Kidney epithelial cell (primary cell): ENCODE data around the gene SFXN3. TPM values are rescaled to one million over a fixed set of nuclear protein-coding genes. Genes with fewer than 3 reads are reported as not detected.
A peak's percentile ranks its signal among the peaks of the same experiment; 100 is the strongest.

ENCODE experiments used
- DNase-seq: peaks from one replicate; pipeline ENCODE4 v3.0.0-alpha.2; 2010; ENCODE audit warnings: low read depth
- H3K27me3 ChIP-seq: 2 replicates; pipeline ENCODE4 v1.6.0; 2011; ENCODE audit warnings: low read length; ENCODE audit not compliant: control insufficient read depth, insufficient read depth
- H3K36me3 ChIP-seq: 2 replicates; pipeline ENCODE4 v1.5.1; 2011; ENCODE audit warnings: low read length; ENCODE audit not compliant: control insufficient read depth, insufficient read depth
- H3K4me3 ChIP-seq: 2 replicates; pipeline ENCODE4 v1.5.1; 2011; ENCODE audit warnings: low read depth, mild to moderate bottlenecking, control low read depth, low read length
- CTCF ChIP-seq: IDR thresholded peaks from 2 replicates; pipeline ENCODE4 v1.5.1; 2011; ENCODE audit warnings: mild to moderate bottlenecking, moderate library complexity, low read length, control low read depth, inconsistent platforms; ENCODE audit not compliant: insufficient read depth, poor library complexity, severe bottlenecking
- total RNA-seq: library from RNA; depleted of rRNA; stranded (reverse); fragments of >200 nt; gene quantifications from 2 replicates; pipeline ENCODE4 v1.2.3, GENCODE V29; 2015

The SFXN3 gene
- total RNA-seq, 1 donor from 2014 or later, result 59.4 TPM

- TF ChIP-seq CTCF, result no peak
- Histone ChIP-seq H3K27me3 (no peaks in the 10 kb centered on the region), H3K36me3 (peaks cover 2% of the 10 kb centered on the region), H3K4me3 (peak overlapping the region; percentile 96)
- DNase-seq, result no peak
Observed at GRCh38 chr10:100986623-100986951, 44.4 kb upstream of the SFXN3 start.

GRCh38 chr10:100986952-100987684 is 43.9 kb upstream of the SFXN3 start, which contains the start of the genes MRPL43 and TWNK:
Gene MRPL43 (minus strand): TSS chr10:100987497. CDS start chr10:100987443, 54 bp downstream.
Gene TWNK (plus strand): TSS chr10:100987543. CDS start chr10:100988211, 668 bp downstream.
- Histone ChIP-seq H3K27me3 (no peaks in the 10 kb centered on the region), H3K4me3 (peak within 1 kb of the TSS; percentile 96), H3K36me3 (peaks cover 2% of the 10 kb centered on the region)
- TF ChIP-seq CTCF, result no peak
- no peak for DNase-seq

GRCh38 chr10:100987685-100988049 is 43.4 kb upstream of the SFXN3 start:
- Histone ChIP-seq H3K36me3 (peaks cover 2% of the 10 kb centered on the region), H3K27me3 (no peaks in the 10 kb centered on the region), H3K4me3 (peak overlapping the region; percentile 96)
- no peak for DNase-seq
- no peak for TF ChIP-seq CTCF

GRCh38 chr10:100988166-100988565 is 42.9 kb upstream of the SFXN3 start:
- Histone ChIP-seq H3K36me3 (peaks cover 2% of the 10 kb centered on the region), H3K4me3 (peak overlapping the region; percentile 96), H3K27me3 (no peaks in the 10 kb centered on the region)
- no peak for TF ChIP-seq CTCF
- no peak for DNase-seq

- TF ChIP-seq CTCF, result no peak
- DNase-seq, result no peak
- H3K27me3 ChIP-seq, result no peaks in the 10 kb centered on the region
- peaks cover 2% of the 10 kb centered on the region for H3K36me3 ChIP-seq
- no peak overlapping the region for H3K4me3 ChIP-seq
Observed at GRCh38 chr10:100989088-100989487, 41.9 kb upstream of the SFXN3 start.
